OCI-LY7 (cell line): Measurements from ENCODE around the gene PLA2G4D.

Experiments
- CTCF ChIP-seq: fragments of 200-600 bp; sonication (generic); conservative IDR thresholded peaks from 2 replicates; pipeline ENCODE4 v1.5.1; 2014; ENCODE audit warnings: mild to moderate bottlenecking, antibody characterized with exemption, low read length, moderate library complexity, mixed read lengths
- EZH2phosphoT487 ChIP-seq: fragments of 200-600 bp; sonication (generic); IDR thresholded peaks from 2 replicates; pipeline ENCODE4 v1.6.1; 2018; ENCODE audit warnings: low read depth, borderline replicate concordance, mild to moderate bottlenecking, mixed run types, antibody characterized with exemption, low read length, moderate library complexity, mixed read lengths

GRCh38 chr15:42068601-42069000 lies 25.8 kb downstream of the PLA2G4D start:
- TF ChIP-seq CTCF (no peak), EZH2phosphoT487 (no peak)
